Calu3 (cell line): ENCODE measurements around the gene HHATL. TPM values are rescaled to one million over a fixed set of nuclear protein-coding genes. Genes with fewer than 3 reads are reported as not detected.

ENCODE experiments used
- BruUV-seq: library from RNA; stranded (reverse); fragments of 400-500 nt; replicated peaks from 2 replicates; lab custom pipeline; 2021; lab: Mats Ljungman, UMichigan
- CTCF ChIA-PET: fragments of 300-600 bp; sonication (Branson Sonifier 250); formaldehyde crosslinking; loops from one replicate; lab custom pipeline; 2022; ENCODE audit warnings: antibody characterized with exemption; lab: Charles Lee
- DNase-seq: peaks from one replicate; pipeline ENCODE4 v3.0.0; 2022
- H3K27ac Mint-ChIP-seq: one replicate; pipeline ENCODE4 v1.8.0; 2022; ENCODE audit warnings: mixed read lengths; ENCODE audit not compliant: unreplicated experiment
- H3K27me3 Mint-ChIP-seq: one replicate; pipeline ENCODE4 v1.8.0; 2022; ENCODE audit warnings: mixed read lengths; ENCODE audit not compliant: unreplicated experiment
- H3K36me3 Mint-ChIP-seq: one replicate; pipeline ENCODE4 v1.8.0; 2022; ENCODE audit warnings: mild to moderate bottlenecking, moderate library complexity, mixed read lengths; ENCODE audit not compliant: insufficient read depth, unreplicated experiment
- H3K4me1 Mint-ChIP-seq: one replicate; pipeline ENCODE4 v1.8.0; 2022; ENCODE audit warnings: mild to moderate bottlenecking, low read depth, mixed read lengths; ENCODE audit not compliant: unreplicated experiment
- H3K4me3 Mint-ChIP-seq: one replicate; pipeline ENCODE4 v1.8.0; 2022; ENCODE audit warnings: mild to moderate bottlenecking, low read depth, moderate library complexity, mixed read lengths; ENCODE audit not compliant: unreplicated experiment
- H3K9me3 Mint-ChIP-seq: one replicate; pipeline ENCODE4 v1.8.0; 2022; ENCODE audit warnings: low read depth, mixed read lengths; ENCODE audit not compliant: unreplicated experiment
- CTCF ChIP-seq: fragments of 200-600 bp; IDR thresholded peaks from one replicate; pipeline ENCODE4 v1.8.0; 2022; ENCODE audit warnings: antibody characterized with exemption; ENCODE audit not compliant: unreplicated experiment
- intact Hi-C: fragments of 100-400 bp; cut with micrococcal nuclease; formaldehyde crosslinking; loops from one replicate; pipeline ENCODE4 v1.10.0; 2022; ENCODE audit not compliant: unreplicated experiment
- total RNA-seq: library from RNA; stranded (reverse); gene quantifications from 2 replicates; pipeline ENCODE4 v1.2.3, GENCODE V29; 2022

Gene HHATL
- total RNA-seq, 1 experiment from 2014 or later, result not detected

- no peaks in the 10 kb centered on the region for H3K4me1 Mint-ChIP-seq
- H3K9me3 Mint-ChIP-seq, result no peaks in the 10 kb centered on the region
- DNase-seq, result no peak
- no TSS peak for BruUV-seq
- intact Hi-C loops, result loop anchor here (10.0 kb wide), 1 partner anchor 167 kb away; no protein-coding TSS in a partner anchor
- H3K36me3 Mint-ChIP-seq, result no peaks in the 10 kb centered on the region
- H3K4me3 Mint-ChIP-seq, result no peak overlapping the region
- no peaks in the 10 kb centered on the region for H3K27me3 Mint-ChIP-seq
- no peak for TF ChIP-seq CTCF
- no peak overlapping the region for H3K27ac Mint-ChIP-seq
- CTCF ChIA-PET, result no interaction called here
These were observed 39.2 kb upstream of the HHATL start for GRCh38 chr3:42741796-42742195.

GRCh38 chr3:42739401-42740158 is 37.0 kb upstream of the HHATL start:
- no peaks in the 10 kb centered on the region for H3K4me1 Mint-ChIP-seq
- DNase-seq, result no peak
- BruUV-seq, result no TSS peak
- CTCF ChIA-PET, result no interaction called here
- no peaks in the 10 kb centered on the region for H3K27me3 Mint-ChIP-seq
- no peak overlapping the region for H3K4me3 Mint-ChIP-seq
- H3K36me3 Mint-ChIP-seq, result no peaks in the 10 kb centered on the region
- no peak for TF ChIP-seq CTCF
- H3K27ac Mint-ChIP-seq, result no peak overlapping the region
- no peaks in the 10 kb centered on the region for H3K9me3 Mint-ChIP-seq
- intact Hi-C loops, result loop anchor here (10.0 kb wide), 1 partner anchor 165 kb away; no protein-coding TSS in a partner anchor

DNA sequence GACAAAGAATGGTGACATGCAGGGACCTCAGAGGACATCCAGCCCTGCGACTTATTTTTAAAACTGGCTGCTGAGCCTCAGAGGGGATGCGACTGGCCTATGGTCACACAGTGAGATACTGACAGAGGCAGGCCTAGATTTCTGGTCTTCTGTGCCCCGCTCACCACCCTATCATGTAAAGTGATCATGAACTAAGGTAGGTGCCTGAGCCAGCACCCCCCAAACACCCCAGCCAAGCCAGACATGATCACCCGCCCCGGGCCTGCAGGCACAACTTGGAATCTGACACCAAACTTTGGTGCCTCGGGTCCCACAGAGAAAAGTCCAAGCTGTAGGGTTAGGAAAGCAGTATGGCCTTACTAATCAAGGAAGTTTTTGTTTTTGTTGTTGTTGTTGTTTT is 33.9 kb upstream of the HHATL start:
- Mint-ChIP-seq H3K27ac (no peak overlapping the region), H3K36me3 (no peaks in the 10 kb centered on the region), H3K27me3 (no peaks in the 10 kb centered on the region), H3K9me3 (no peaks in the 10 kb centered on the region), H3K4me3 (no peak overlapping the region), H3K4me1 (peaks cover 10% of the 10 kb centered on the region)
- intact Hi-C loops, result no loop called here
- no peak for DNase-seq
- no TSS peak for BruUV-seq
- CTCF ChIA-PET, result no interaction called here
- no peak for TF ChIP-seq CTCF

GRCh38 chr3:42736081-42736480 is 33.5 kb upstream of the HHATL start:
- Mint-ChIP-seq H3K9me3 (no peaks in the 10 kb centered on the region), H3K4me3 (no peak overlapping the region), H3K27me3 (no peaks in the 10 kb centered on the region), H3K4me1 (peaks cover 10% of the 10 kb centered on the region), H3K27ac (no peak overlapping the region), H3K36me3 (no peaks in the 10 kb centered on the region)
- CTCF ChIA-PET, result no interaction called here
- intact Hi-C loops, result no loop called here
- DNase-seq, result no peak
- no peak for TF ChIP-seq CTCF
- BruUV-seq, result no TSS peak
